IPS-NIHi7 (cell line): ENCODE data around the gene VCX.
A peak's percentile ranks its signal among the peaks of the same experiment; 100 is the strongest.
"Not testable (repeated sequence)": the region's sequence is repeated elsewhere in the genome, so short reads cannot be mapped to it uniquely, and the experiment has no call there.

Source experiments
- DNase-seq: peaks from one replicate; pipeline ENCODE4 v3.0.0; 2012; ENCODE audit warnings: mixed read lengths; ENCODE audit errors: extremely low spot score

Gene VCX

DNA sequence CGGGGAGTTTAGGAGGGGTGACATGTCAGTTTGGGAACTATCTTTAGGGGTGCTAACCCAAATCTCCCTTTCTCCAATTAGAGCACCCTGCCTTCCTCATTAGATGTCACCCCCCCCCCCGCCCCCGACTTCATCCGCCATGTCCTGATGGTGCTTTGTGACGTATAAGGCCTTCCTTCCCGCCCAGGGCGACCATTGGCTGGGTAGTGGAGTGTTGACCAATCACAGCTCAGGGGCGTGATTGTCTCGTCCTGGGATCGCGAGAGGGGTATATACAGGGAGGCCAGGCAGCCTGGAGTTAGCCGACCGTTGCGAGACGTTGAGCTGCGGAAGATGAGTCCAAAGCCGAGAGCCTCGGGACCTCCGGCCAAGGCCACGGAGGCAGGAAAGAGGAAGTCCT, at the start of gene VCX:
Gene VCX (plus strand): TSS at position 301 of the 400 bp plus-strand sequence. CDS start 33 bp downstream, at position 334.
- DNase-seq: not testable (repeated sequence)

GRCh38 chrX:7798327-7798726, 44.6 kb upstream of the VCX start:
- DNase-seq: no peak

DNA sequence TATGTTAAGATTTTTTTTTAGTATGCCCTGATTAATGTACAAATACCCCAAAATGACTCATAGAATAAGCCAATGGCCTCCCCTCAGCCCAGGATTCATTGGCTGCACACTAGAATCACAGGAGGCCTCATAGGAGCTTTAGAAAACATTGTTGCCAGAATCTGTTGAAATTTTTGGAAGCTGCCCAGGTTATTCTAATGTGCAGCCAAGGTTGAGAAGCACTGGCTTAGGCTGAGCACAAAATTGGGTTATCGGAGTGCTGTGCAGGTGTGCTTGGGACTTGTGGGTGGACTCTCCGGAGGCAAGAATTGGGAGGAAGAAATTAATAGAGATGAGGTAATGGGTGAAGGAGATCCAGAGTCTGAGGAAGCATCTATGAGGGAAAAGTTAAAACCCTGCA, 41.3 kb upstream of the VCX start:
- no peak for DNase-seq

- no peak for DNase-seq
Observed at GRCh38 chrX:7815166-7815805, 27.7 kb upstream of the VCX start.

GRCh38 chrX:7828594-7828993, 14.4 kb upstream of the VCX start:
- peak; percentile 60 for DNase-seq

GRCh38 chrX:7841084-7841805, 1.7 kb upstream of the VCX start:
- no peak for DNase-seq

- DNase-seq: peak; percentile 22
Observed at GRCh38 chrX:7852166-7852565, 9.2 kb downstream of the VCX start.

DNA sequence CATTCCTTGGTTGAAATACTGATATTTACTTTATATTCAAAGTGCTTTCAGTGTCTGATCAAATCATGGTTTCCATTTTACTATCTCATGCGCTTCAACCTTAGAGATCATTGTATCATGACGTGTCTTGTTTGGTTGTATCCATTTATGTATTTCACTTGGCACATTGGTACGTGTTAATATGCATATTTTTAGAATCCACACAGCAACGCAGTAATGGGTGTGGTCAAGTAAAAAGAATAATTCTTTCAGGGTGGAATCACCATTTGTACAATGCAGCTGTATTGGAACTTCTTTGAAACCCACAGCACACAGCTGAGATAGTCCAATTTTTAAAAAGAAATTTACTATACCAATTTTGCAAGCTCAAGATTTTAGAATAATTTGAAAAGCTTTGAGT, 29.1 kb downstream of the VCX start:
- DNase-seq: no peak

GRCh38 chrX:7876957-7877356, 34.0 kb downstream of the VCX start:
- DNase-seq: no peak

- DNase-seq: no peak
Observed at GRCh38 chrX:7889135-7889534, 46.2 kb downstream of the VCX start.

GRCh38 chrX:7889680-7890079, 46.7 kb downstream of the VCX start:
- no peak for DNase-seq

GRCh38 chrX:7891928-7892327, 49.0 kb downstream of the VCX start:
- DNase-seq: no peak
